Cardiac fibroblast (primary cell): ENCODE data around the gene P2RY12.
"Not testable (repeated sequence)": the region's sequence is repeated elsewhere in the genome, so short reads cannot be mapped to it uniquely, and the experiment has no call there.

Experiments
- DNase-seq, 2 donors: peaks; one replicate each; pipeline versions ENCODE4 v3.0.0 to v3.0.0-alpha.2; 2010; ENCODE audit warnings: low read depth in 2 of 2
- H3K4me3 ChIP-seq, 2 donors: replicated peaks in 1 of 2; 1 replicate in 1 of 2; 2 replicates in 1 of 2; pipeline ENCODE4 v1.5.1; 2011; ENCODE audit warnings: low read depth in 2 of 2, low read length in 2 of 2, mild to moderate bottlenecking in 2 of 2, moderate library complexity in 1 of 2
- TF ChIP-seq, protein P1 (sequence below): IDR thresholded peaks from one replicate; pipeline ENCODE4 v1.5.1; 2011; ENCODE audit warnings: low read depth, mild to moderate bottlenecking, low read length, inconsistent platforms

Gene P2RY12

DNA sequence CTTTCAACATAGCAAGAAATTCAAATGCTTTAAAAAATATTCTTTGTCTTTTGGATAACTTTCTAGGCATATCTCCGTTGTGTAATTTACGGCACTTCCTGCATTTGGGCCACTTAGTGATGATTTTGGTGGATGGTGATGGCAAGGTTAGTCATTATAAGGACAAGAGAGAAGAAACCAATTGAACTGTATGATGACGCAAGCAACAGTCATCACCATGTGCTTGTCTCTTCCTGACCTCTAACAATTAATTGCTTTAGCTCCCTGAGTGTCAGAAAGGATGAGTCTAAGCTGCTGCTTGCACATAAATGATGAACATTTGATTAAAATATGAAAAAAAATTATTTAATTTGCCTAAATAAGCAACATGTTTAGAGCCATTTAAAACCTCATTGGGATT, 11.3 kb upstream of the P2RY12 start:
- no peak overlapping the region for H3K4me3 ChIP-seq
- TF ChIP-seq, protein P1, sequence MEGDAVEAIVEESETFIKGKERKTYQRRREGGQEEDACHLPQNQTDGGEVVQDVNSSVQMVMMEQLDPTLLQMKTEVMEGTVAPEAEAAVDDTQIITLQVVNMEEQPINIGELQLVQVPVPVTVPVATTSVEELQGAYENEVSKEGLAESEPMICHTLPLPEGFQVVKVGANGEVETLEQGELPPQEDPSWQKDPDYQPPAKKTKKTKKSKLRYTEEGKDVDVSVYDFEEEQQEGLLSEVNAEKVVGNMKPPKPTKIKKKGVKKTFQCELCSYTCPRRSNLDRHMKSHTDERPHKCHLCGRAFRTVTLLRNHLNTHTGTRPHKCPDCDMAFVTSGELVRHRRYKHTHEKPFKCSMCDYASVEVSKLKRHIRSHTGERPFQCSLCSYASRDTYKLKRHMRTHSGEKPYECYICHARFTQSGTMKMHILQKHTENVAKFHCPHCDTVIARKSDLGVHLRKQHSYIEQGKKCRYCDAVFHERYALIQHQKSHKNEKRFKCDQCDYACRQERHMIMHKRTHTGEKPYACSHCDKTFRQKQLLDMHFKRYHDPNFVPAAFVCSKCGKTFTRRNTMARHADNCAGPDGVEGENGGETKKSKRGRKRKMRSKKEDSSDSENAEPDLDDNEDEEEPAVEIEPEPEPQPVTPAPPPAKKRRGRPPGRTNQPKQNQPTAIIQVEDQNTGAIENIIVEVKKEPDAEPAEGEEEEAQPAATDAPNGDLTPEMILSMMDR = no peak
- DNase-seq = peak; percentile 29 to 82

DNA sequence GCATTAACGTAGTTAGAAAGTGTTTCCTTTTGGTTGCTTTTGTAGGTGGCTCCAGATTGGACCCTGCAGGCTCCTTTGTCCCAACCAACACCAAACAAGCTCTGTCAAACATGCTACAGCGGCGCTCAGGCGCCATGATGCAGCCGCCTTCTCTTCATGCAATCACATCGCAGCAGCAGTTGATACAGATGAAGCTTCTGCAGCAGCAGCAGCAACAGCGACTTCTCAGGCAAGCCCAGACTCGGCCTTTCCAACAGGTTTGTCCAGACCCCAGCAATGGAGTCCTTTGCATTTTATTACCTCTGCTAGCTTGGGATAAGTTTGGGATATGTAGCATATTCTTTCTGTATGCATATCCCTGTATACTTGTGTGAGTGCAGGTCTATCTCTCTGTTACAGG, 10.1 kb upstream of the P2RY12 start:
- no peak overlapping the region for H3K4me3 ChIP-seq
- TF ChIP-seq, protein P1 = no peak

DNA sequence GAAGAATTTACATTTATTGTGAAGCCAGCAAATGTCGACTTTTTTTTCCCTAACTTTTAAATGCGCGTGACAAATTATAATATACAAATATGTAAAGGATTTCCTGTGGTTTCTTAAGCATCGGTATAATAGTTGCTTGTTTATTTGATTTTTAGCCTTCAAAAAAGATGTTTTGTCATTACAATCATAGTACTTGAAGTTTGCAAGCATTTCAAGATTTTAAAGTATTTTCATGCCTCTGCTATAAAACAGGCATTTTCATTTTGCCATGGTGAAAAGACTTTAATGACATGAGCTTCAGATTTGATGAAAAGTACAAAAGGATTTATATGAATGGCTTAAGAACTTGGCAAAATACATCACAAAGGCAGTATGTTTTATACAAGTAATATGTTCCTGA, 9.4 kb upstream of the P2RY12 start:
- DNase-seq = no peak
- TF ChIP-seq, protein P1 = no peak
- H3K4me3 ChIP-seq = no peak overlapping the region

More for the DNA sequence above, 10.1 kb upstream of the P2RY12 start:
- DNase-seq = no peak

DNA sequence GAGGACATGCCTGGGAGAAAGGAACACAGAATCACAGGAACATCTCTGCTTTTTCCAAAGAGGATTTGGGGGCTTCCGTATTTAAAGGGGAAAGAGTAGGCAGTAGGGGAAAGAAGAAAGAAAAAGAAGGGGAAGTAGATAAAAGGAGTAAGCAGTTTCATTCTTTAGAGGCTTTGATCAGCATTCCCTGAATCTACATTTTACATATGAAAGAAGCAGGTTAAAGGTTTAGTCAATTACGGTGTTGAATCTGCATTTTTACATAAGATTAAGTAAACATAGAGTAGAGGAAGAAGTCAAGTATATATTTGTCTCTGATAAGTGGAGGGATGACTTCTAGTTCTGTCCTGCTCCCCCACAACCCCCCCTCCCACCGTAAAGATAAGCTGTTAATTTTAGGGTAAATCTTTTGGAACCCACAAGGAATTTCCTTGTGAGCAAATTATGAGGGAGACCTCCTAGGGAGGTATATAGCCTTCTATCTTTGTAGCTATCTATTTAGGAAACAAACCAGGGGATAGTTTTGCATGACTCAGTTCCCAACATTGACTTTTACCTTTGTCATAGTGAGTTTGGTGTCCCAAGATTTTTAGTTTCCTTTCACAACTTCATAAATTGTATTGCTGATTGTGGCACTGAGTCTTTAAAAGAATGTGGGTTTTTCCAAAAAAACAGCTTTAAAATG, 8.7 kb upstream of the P2RY12 start:
- TF ChIP-seq, protein P1 = no peak
- no peak for DNase-seq
- H3K4me3 ChIP-seq = no peak overlapping the region

DNA sequence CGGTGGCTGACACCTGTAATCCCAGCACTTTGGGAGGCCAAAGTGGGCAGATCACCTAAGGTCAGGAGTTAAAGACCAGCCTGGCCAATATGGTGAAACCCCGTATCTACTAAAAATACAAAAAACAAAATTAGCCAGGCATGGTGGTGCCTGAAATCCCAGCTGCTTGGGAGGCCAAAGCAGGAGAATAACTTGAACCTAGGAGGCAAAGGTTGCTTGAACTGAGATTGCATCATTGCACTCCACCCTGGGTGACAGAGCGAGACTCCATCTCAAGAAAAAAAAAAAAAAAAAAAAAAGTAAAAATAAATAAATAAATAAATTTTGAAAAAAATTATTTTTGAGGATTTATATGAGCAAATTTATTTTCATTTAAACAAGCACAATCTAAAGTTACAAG, 7.6 kb upstream of the P2RY12 start:
- H3K4me3 ChIP-seq, DNase-seq: not testable (repeated sequence)

DNA sequence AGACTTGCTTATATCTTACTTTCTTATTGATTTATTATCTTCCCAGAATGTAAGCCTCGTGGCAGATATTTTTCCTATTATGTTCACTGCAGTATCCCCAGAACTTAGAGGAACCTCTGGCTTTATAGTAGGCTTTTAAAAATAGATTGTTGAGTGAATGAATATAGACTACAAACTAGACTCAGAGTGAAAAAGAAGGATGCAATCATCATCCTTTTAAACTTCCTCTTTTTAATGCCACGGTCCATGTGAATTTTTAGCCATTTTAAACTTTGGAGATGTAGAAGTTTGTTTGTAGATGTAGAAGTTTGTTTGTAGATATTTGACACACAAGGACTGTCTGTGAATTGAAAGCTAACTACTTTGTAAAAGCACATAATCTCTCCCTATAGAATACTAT, 7.2 kb upstream of the P2RY12 start:
- TF ChIP-seq, protein P1 = no peak
- no peak overlapping the region for H3K4me3 ChIP-seq
- DNase-seq = no peak

DNA sequence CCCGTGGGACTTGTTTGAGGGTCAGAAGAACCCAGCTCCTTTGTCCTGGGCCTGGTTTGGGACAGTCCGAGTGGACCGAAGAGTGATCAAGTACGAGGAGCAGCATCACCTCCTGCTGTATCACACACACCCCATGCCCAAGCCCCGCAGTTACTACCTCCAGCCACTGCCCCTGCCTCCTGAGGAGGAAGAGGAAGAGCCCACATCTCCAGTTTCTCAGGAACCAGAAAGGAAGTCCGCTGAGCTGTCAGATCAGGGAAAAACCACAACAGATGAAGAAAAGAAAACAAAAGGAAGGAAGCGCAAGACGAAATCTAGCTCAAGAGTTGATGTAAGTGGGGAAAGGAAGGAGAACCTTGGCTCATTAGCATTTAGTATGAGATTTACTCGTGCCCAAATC, 3.3 kb upstream of the P2RY12 start:
- no peak overlapping the region for H3K4me3 ChIP-seq
- DNase-seq = no peak
- TF ChIP-seq, protein P1 = no peak
